Fibroblast of mammary gland (primary cell): ENCODE results near the gene MON2.

Source experiments
- DNase-seq: peaks from one replicate; pipeline ENCODE4 v3.0.0-alpha.2; 2010; ENCODE audit warnings: low read depth
- H3K4me3 ChIP-seq: 2 replicates; pipeline ENCODE4 v1.5.1; 2011; ENCODE audit warnings: low read depth, mild to moderate bottlenecking, low read length, moderate library complexity; ENCODE audit not compliant: control insufficient read depth
- TF ChIP-seq, protein P1 (sequence below): conservative IDR thresholded peaks from 2 replicates; pipeline ENCODE4 v1.5.1; 2011; ENCODE audit warnings: low read depth, low read length, inconsistent platforms; ENCODE audit not compliant: control insufficient read depth, insufficient read depth

MON2 gene

DNA sequence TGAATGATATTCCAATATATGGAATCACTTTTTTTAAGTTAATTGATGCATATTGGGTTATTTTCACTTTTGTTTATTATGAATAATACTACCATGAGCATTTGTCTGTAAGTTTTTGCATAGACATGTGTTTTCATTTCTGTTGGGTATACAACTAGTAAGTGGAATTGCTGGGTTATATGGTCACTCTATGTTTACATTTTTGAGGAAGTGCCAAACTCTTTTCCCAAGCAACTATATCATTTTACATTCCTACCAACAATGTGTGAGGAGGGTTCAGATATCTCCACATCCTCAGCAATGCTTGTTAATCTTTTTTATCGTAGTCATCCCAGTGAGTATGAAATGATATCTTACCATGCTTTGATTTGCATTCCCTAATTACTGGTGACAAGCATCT lies 64.0 kb downstream of the MON2 start:
- no peak overlapping the region for H3K4me3 ChIP-seq
- peak; percentile 47 for DNase-seq
- TF ChIP-seq, protein P1, sequence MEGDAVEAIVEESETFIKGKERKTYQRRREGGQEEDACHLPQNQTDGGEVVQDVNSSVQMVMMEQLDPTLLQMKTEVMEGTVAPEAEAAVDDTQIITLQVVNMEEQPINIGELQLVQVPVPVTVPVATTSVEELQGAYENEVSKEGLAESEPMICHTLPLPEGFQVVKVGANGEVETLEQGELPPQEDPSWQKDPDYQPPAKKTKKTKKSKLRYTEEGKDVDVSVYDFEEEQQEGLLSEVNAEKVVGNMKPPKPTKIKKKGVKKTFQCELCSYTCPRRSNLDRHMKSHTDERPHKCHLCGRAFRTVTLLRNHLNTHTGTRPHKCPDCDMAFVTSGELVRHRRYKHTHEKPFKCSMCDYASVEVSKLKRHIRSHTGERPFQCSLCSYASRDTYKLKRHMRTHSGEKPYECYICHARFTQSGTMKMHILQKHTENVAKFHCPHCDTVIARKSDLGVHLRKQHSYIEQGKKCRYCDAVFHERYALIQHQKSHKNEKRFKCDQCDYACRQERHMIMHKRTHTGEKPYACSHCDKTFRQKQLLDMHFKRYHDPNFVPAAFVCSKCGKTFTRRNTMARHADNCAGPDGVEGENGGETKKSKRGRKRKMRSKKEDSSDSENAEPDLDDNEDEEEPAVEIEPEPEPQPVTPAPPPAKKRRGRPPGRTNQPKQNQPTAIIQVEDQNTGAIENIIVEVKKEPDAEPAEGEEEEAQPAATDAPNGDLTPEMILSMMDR: no peak

DNA sequence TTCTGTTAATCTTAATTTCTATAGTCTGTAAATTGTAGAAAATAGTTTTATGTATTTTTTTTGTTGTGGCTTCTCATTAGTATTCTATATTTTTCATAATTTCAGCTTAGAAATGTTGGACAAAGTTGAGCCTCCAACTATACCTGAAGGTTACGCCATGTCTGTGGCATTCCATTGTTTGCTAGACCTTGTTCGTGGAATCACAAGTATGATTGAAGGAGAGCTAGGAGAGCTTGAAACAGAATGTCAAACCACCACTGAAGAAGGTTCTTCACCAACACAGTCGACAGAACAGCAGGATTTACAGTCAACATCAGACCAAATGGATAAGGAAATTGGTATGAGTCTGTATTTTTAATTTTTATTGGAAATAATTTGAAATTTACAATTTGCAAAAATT lies 65.7 kb downstream of the MON2 start:
- TF ChIP-seq, protein P1: no peak
- H3K4me3 ChIP-seq: no peak overlapping the region
- no peak for DNase-seq

DNA sequence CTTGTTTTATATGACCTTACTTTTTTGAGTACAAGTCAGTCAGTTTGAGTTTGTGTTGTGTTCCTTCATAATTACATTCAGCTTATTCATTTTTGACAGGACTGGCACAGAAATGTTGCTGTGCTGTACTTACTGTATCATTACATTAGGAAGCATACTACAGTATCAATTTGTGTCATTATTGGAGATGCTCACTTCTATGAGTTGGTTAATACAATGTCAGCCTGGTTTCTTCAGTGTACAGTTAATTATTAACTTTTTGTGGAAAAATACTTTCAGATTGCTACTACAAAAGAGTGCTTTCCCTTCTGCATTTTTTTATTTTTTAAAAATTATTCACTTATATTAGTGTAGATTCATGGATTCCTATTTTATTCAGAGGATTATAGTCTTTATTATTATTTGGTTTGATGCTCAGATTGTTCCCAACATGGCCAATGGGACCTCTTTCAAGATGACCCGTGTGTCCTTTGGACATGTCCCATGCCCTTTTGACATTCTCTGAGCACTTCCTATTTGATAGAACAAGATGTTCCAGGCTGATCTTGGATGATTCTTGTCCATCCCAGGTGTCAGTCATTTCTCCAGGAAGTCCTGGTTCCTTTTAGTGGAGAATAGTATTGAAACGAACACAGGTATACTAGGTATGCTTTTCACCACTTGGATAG lies 66.6 kb downstream of the MON2 start:
- no peak for DNase-seq
- TF ChIP-seq, protein P1: no peak
- no peak overlapping the region for H3K4me3 ChIP-seq

DNA sequence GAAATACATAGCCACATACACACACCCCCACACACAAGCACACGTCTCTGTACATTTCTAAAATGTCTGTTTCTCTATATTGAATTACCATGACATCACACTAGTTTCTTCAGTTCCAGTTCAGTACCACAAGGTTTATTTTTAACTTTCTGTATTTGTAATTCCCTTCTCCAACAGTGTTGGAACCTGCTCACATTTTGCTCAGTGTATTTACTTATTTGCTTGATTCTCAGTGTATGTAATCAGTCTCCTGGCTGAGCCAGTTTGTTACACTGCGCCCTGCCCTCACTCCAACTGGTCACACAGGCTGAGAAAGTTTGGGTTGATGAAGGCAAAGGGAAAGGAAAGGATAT lies 67.1 kb downstream of the MON2 start:
- H3K4me3 ChIP-seq: no peak overlapping the region
- DNase-seq: no peak
- TF ChIP-seq, protein P1: no peak

DNA sequence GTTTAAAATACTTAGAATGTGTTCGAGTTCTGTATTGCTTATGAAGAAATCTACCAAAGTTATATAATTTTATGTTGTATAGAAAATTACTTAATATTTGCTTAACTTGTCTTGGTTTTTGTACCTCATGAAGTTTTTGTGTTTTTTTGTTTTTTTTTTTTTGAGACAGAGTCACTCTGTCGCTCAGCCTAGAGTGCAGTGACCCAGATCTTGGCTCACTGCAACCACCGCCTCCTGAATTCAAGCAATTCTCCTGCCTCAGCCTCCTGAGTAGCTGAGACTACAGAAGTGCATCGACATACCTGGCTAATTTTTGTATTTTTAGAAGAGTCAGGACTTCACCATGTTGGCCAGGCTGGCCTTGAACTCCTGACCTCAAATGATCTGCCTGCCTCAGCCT lies 69.9 kb downstream of the MON2 start:
- DNase-seq: no peak
- TF ChIP-seq, protein P1: no peak
- no peak overlapping the region for H3K4me3 ChIP-seq

DNA sequence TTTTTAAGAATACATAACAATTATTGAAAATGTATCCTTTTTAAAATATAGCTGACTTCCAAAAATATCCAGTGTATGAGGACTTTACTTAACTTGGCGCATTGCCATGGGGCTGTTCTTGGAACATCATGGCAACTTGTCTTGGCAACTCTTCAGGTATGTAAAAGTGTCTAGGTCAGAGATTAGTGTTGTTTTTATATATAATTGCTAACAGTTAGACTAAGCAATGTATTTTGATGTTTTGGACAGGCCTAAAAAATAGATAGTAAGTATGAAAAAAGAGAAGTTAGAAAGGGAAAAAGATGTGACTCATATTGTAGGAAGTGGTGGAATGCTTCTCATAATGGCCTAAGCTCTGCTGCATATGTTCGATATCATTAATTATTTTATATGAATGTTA lies 70.9 kb downstream of the MON2 start:
- TF ChIP-seq, protein P1: no peak
- peak; percentile 81 for DNase-seq
- no peak overlapping the region for H3K4me3 ChIP-seq

DNA sequence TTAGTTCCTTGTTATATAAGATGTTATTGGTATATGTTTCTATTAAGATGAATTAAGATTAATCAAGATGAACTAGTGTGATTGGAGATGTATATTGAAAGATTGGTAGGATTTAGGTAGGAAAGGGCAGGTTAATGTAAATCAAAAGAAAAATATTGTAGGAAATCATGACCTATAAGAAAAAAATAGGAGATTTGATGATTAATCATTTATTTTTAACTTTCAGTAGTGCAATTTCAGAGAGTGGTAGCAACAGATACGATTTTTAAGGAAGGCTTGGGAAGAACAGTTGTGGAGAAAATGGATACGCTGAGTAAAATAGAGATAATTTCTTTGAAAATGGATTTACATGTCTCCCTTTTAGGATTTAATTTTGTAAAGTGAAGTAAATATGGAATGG lies 73.7 kb downstream of the MON2 start:
- DNase-seq: no peak
- TF ChIP-seq, protein P1: no peak
- H3K4me3 ChIP-seq: no peak overlapping the region
